ENCODE data around the gene SLC5A12. TPM values are rescaled to one million over a fixed set of nuclear protein-coding genes. Genes with fewer than 3 reads are reported as not detected.
"Not testable (repeated sequence)": the region's sequence is repeated elsewhere in the genome, so short reads cannot be mapped to it uniquely, and the experiment has no call there.

SLC5A12 gene
- total RNA-seq, 1 donor from 2014 or later = 1.3 TPM

DNA sequence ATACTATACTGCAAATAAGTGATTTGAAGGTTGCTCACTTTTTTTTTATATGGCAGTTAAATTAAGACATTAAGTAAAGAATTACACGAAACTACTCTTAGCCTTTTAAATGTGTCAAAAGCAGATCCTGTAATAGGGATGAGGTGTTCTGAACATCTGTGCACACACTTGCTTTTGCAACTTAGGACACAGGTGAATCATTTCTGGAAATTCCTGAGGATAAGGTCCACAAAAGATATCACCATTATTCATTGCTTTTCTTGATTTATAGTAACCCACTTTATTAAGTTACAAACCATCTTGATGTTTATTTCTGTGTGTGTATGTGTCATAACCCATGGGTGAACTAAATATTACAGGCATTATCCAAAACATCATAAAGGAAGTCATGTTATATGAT is 55.9 kb downstream of the SLC5A12 start:
- H3K4me1 Mint-ChIP-seq (ENCODE audit: unreplicated experiment) = no peaks in the 10 kb centered on the region
- no peaks in the 10 kb centered on the region for H3K27me3 Mint-ChIP-seq
- no peak overlapping the region for H3K27ac Mint-ChIP-seq
- no peak for DNase-seq (ENCODE audit: extremely low spot score, unreplicated experiment)
- H3K36me3 Mint-ChIP-seq = no peaks in the 10 kb centered on the region
- TF ChIP-seq, protein P1, sequence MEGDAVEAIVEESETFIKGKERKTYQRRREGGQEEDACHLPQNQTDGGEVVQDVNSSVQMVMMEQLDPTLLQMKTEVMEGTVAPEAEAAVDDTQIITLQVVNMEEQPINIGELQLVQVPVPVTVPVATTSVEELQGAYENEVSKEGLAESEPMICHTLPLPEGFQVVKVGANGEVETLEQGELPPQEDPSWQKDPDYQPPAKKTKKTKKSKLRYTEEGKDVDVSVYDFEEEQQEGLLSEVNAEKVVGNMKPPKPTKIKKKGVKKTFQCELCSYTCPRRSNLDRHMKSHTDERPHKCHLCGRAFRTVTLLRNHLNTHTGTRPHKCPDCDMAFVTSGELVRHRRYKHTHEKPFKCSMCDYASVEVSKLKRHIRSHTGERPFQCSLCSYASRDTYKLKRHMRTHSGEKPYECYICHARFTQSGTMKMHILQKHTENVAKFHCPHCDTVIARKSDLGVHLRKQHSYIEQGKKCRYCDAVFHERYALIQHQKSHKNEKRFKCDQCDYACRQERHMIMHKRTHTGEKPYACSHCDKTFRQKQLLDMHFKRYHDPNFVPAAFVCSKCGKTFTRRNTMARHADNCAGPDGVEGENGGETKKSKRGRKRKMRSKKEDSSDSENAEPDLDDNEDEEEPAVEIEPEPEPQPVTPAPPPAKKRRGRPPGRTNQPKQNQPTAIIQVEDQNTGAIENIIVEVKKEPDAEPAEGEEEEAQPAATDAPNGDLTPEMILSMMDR (conservative IDR thresholded peaks at IDR 0.05) = no peak
- no peak overlapping the region for H3K4me3 Mint-ChIP-seq
- no peaks in the 10 kb centered on the region for H3K9me3 Mint-ChIP-seq

- Mint-ChIP-seq H3K4me1 (ENCODE audit: unreplicated experiment) (no peaks in the 10 kb centered on the region), H3K27ac (peak overlapping the region; percentile 68), H3K27me3 (no peaks in the 10 kb centered on the region)
Measured at GRCh38 chr11:26665036-26665435, 56.8 kb downstream of the SLC5A12 start.

DNA sequence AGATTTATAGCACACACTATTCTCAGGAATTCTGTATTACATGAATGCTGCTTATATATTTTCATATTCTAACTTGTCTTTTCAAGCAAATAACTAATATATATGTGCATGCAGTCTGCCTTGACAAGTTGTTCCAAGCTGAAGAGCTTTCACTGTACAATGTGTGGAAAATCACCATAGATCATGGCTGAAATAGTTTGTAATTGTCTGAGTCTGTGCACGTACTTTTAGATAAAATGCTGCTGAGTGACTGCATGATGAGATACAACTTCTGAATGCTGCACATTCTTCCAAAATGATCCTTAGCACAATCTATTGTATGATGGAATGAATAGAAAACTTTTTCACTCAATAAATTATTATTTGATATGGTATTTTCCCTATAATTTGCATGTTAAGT is 58.9 kb downstream of the SLC5A12 start:
- no peak for DNase-seq (ENCODE audit: extremely low spot score, unreplicated experiment)
- Mint-ChIP-seq H3K36me3 (no peaks in the 10 kb centered on the region), H3K4me1 (ENCODE audit: unreplicated experiment) (no peaks in the 10 kb centered on the region), H3K27me3 (no peaks in the 10 kb centered on the region), H3K27ac (no peak overlapping the region), H3K9me3 (no peaks in the 10 kb centered on the region), H3K4me3 (no peak overlapping the region)
- TF ChIP-seq, protein P1 (conservative IDR thresholded peaks at IDR 0.05) = no peak

More at GRCh38 chr11:26665036-26665435, 56.8 kb downstream of the SLC5A12 start:
- no peaks in the 10 kb centered on the region for H3K36me3 Mint-ChIP-seq
- H3K4me3 Mint-ChIP-seq = peak overlapping the region; percentile 14
- no peaks in the 10 kb centered on the region for H3K9me3 Mint-ChIP-seq
- TF ChIP-seq, protein P1 (conservative IDR thresholded peaks at IDR 0.05) = no peak
- DNase-seq (ENCODE audit: extremely low spot score, unreplicated experiment) = no peak

DNA sequence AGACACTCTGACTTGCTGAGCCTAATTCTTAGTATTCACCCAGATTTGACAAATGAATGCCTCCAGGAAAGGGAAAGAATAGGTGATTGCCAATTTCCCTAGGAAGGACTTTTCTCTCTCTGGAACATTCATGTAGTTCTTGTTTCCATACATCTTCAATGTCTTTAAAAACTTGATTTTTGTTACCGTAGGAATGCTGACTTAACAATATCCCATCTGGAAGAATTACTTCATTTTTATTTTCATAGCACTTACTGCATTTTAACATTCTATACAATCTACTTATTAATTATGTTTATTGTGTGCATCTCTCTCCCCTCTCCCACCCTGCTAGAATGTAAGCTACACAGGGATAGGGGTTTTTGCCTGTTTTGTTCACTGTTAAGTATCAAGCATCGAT is 66.6 kb downstream of the SLC5A12 start:
- no peak overlapping the region for H3K4me3 Mint-ChIP-seq
- no peak overlapping the region for H3K27ac Mint-ChIP-seq
- H3K36me3 Mint-ChIP-seq = no peaks in the 10 kb centered on the region
- H3K9me3 Mint-ChIP-seq = no peaks in the 10 kb centered on the region
- no peaks in the 10 kb centered on the region for H3K27me3 Mint-ChIP-seq
- TF ChIP-seq, protein P1 (conservative IDR thresholded peaks at IDR 0.05) = no peak
- DNase-seq (ENCODE audit: extremely low spot score, unreplicated experiment) = no peak
- H3K4me1 Mint-ChIP-seq (ENCODE audit: unreplicated experiment) = no peaks in the 10 kb centered on the region

DNA sequence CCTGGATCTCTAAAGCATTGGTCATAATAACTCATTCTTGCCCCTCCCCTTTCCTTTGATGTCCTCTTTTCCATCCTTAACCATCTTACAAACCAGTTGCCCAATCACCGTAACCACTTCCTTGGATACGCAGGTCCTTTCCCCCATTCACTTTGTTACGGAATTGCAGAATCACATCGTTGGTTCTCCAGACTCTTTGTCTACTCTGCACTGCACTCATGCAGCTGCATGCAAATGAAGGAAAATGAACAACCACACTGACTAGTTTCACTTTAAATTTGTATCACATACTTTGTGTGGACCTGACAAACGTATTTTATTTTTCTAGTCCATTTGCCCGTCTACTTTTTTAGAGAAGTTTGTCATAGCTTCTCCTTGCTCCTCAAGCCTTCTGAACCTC is 69.9 kb downstream of the SLC5A12 start:
- TF ChIP-seq, protein P1 (conservative IDR thresholded peaks at IDR 0.05) = no peak
- Mint-ChIP-seq H3K4me3 (no peak overlapping the region), H3K9me3 (no peaks in the 10 kb centered on the region), H3K27me3 (peaks cover 4% of the 10 kb centered on the region), H3K27ac (no peak overlapping the region), H3K36me3 (no peaks in the 10 kb centered on the region), H3K4me1 (ENCODE audit: unreplicated experiment) (no peaks in the 10 kb centered on the region)
- no peak for DNase-seq (ENCODE audit: extremely low spot score, unreplicated experiment)

DNA sequence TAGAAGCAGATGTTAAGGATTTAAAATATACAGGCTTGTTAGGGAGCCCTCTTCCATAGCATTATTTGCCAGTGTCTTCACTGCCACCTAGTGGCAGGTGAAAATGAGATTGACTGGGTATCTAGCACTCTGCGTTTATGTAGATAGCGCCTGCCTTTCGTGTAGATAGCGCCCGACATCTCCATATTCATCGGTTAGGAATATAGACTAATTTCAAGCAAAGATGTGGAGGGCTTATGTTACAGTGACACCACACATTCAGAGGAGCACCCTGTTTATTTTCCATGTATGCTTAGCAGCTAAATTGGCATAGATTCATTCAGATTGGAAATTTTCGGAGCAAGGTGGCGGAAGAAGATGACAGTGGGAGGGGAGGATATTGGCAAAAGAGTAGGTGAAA is 72.0 kb downstream of the SLC5A12 start:
- H3K36me3 Mint-ChIP-seq = no peaks in the 10 kb centered on the region

DNA sequence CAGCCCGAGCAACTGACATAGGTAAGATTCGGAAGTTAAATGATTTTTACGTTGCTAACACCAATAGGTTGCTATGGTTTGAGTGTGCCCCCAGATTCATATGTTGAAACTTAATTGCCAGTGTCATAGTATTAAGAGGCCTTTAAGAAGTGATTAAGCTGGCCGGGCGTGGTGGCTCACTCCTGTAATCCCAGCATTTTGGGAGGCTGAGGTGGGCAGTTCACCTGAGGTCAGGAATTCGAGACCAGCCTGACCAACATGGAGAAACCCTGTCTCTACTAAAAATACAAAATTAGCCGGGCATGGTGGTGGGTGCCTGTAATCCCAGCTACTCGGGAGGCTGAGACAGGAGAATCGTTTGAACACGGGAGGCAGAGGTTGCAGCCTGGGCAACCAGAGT is 78.5 kb downstream of the SLC5A12 start:
- H3K4me1 Mint-ChIP-seq (ENCODE audit: unreplicated experiment); H3K27ac Mint-ChIP-seq; H3K36me3 Mint-ChIP-seq; H3K4me3 Mint-ChIP-seq; DNase-seq (ENCODE audit: extremely low spot score, unreplicated experiment); H3K9me3 Mint-ChIP-seq; H3K27me3 Mint-ChIP-seq: not testable (repeated sequence)

More for the DNA sequence above, 72.0 kb downstream of the SLC5A12 start:
- no peaks in the 10 kb centered on the region for H3K9me3 Mint-ChIP-seq
- no peak overlapping the region for H3K27ac Mint-ChIP-seq
- H3K4me3 Mint-ChIP-seq = peak overlapping the region; percentile 18
- H3K4me1 Mint-ChIP-seq (ENCODE audit: unreplicated experiment) = no peaks in the 10 kb centered on the region
- H3K27me3 Mint-ChIP-seq = peaks cover 4% of the 10 kb centered on the region
- DNase-seq (ENCODE audit: extremely low spot score, unreplicated experiment) = no peak
- TF ChIP-seq, protein P1 (conservative IDR thresholded peaks at IDR 0.05) = peak; percentile 82

Data from type B pancreatic cell (in vitro differentiated cells).